ENCODE results near the gene CDH15.

Gene CDH15

GRCh38 chr16:89140401-89140800 is 31.1 kb upstream of the CDH15 start:
- DNase-seq (ENCODE audit: low spot score) = no peak
- no peak for TF ChIP-seq CTCF (IDR thresholded peaks at IDR 0.05; ENCODE audit: borderline replicate concordance, control extremely low read depth, extremely low read depth, insufficient read depth, missing control alignments)
- in situ Hi-C loops (cut with MboI; ENCODE audit: low sequenced_read_pairs, unreplicated experiment) = no loop called here

GRCh38 chr16:89140981-89141883 is 30.3 kb upstream of the CDH15 start:
- in situ Hi-C loops (cut with MboI; ENCODE audit: low sequenced_read_pairs, unreplicated experiment) = no loop called here
- TF ChIP-seq CTCF (IDR thresholded peaks at IDR 0.05; ENCODE audit: borderline replicate concordance, control extremely low read depth, extremely low read depth, insufficient read depth, missing control alignments) = no peak
- no peak for DNase-seq (ENCODE audit: low spot score)

- TF ChIP-seq CTCF (IDR thresholded peaks at IDR 0.05; ENCODE audit: borderline replicate concordance, control extremely low read depth, extremely low read depth, insufficient read depth, missing control alignments) = no peak
- in situ Hi-C loops (cut with MboI; ENCODE audit: low sequenced_read_pairs, unreplicated experiment) = no loop called here
- DNase-seq (ENCODE audit: low spot score) = no peak
Measured at GRCh38 chr16:89141884-89142267, 29.7 kb upstream of the CDH15 start.

GRCh38 chr16:89142474-89143195 is 28.9 kb upstream of the CDH15 start:
- no peak for TF ChIP-seq CTCF (IDR thresholded peaks at IDR 0.05; ENCODE audit: borderline replicate concordance, control extremely low read depth, extremely low read depth, insufficient read depth, missing control alignments)
- in situ Hi-C loops (cut with MboI; ENCODE audit: low sequenced_read_pairs, unreplicated experiment) = no loop called here
- no peak for DNase-seq (ENCODE audit: low spot score)

GRCh38 chr16:89143201-89143741 is 28.3 kb upstream of the CDH15 start:
- in situ Hi-C loops (cut with MboI; ENCODE audit: low sequenced_read_pairs, unreplicated experiment) = no loop called here
- no peak for TF ChIP-seq CTCF (IDR thresholded peaks at IDR 0.05; ENCODE audit: borderline replicate concordance, control extremely low read depth, extremely low read depth, insufficient read depth, missing control alignments)
- DNase-seq (ENCODE audit: low spot score) = no peak

- no peak for DNase-seq (ENCODE audit: low spot score)
- in situ Hi-C loops (cut with MboI; ENCODE audit: low sequenced_read_pairs, unreplicated experiment) = no loop called here
- TF ChIP-seq CTCF (IDR thresholded peaks at IDR 0.05; ENCODE audit: borderline replicate concordance, control extremely low read depth, extremely low read depth, insufficient read depth, missing control alignments) = no peak
Measured at GRCh38 chr16:89143911-89144675, 27.5 kb upstream of the CDH15 start.

Measured in GM13976 (cell line).